22Rv1 (cell line): Measurements from ENCODE around the gene IL1RAPL2.

Source experiments
- ZFX ChIP-seq: fragments of 450-650 bp; IDR thresholded peaks from 2 replicates; pipeline ENCODE4 v1.6.1; 2017; ENCODE audit warnings: antibody characterized with exemption, borderline replicate concordance
- TF ChIP-seq, protein P1 (sequence below): fragments of 450-650 bp; IDR thresholded peaks from 2 replicates; pipeline ENCODE4 v1.5.1; 2017; ENCODE audit warnings: mild to moderate bottlenecking

DNA sequence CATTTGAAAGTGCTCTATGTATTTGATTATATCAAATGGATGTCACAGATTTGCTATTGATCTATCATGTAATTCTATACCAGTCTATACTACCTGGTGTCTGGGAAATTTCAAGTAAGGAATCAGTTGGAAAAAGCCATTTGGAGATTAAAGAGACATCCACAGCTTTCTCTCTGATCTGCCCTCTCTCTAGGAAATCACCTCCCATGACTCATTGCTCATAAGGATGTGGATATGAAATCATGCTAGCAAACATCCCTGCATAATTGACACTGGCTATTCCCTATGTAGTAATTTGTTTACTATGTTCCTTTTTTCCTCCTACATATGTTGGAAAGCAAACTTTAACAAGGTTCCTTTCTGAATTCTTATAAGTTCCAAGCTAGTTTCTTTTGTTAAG lies 560.2 kb downstream of the IL1RAPL2 start:
- TF ChIP-seq, protein P1, sequence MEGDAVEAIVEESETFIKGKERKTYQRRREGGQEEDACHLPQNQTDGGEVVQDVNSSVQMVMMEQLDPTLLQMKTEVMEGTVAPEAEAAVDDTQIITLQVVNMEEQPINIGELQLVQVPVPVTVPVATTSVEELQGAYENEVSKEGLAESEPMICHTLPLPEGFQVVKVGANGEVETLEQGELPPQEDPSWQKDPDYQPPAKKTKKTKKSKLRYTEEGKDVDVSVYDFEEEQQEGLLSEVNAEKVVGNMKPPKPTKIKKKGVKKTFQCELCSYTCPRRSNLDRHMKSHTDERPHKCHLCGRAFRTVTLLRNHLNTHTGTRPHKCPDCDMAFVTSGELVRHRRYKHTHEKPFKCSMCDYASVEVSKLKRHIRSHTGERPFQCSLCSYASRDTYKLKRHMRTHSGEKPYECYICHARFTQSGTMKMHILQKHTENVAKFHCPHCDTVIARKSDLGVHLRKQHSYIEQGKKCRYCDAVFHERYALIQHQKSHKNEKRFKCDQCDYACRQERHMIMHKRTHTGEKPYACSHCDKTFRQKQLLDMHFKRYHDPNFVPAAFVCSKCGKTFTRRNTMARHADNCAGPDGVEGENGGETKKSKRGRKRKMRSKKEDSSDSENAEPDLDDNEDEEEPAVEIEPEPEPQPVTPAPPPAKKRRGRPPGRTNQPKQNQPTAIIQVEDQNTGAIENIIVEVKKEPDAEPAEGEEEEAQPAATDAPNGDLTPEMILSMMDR: no peak
- no peak for TF ChIP-seq ZFX
